NCI-H2196 (cell line): ENCODE data around the gene SGK1.
"Not testable (repeated sequence)": the region's sequence is repeated elsewhere in the genome, so short reads cannot be mapped to it uniquely, and the experiment has no call there.

Experiments
- DNase-seq: peaks from one replicate; lab custom pipeline; 2025; ENCODE audit not compliant: unreplicated experiment; lab: John Stamatoyannopoulos, UW

SGK1 gene

GRCh38 chr6:134193536-134194498 is 124.1 kb downstream of the SGK1 start:
- no peak for DNase-seq

- DNase-seq = not testable (repeated sequence)
Observed at GRCh38 chr6:134192609-134193008, 125.3 kb downstream of the SGK1 start.

DNA sequence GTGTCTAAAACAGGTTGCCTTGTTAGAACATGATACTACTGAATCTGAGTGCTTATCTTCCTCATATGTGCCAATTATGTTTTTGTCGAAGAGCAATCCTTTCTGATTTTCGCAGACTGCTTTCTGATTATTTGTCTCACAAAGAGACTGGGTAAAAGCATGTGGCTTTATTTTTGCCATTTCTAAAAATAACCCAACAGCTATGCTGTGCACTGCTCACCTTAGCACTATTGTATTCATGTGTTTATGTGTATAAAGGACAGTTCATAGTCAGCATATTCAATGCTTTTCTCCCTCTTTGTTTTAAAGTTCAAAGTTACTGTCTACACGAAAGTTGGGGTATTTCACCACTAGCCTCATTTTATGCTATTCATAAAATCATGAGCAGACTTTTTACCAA is 127.0 kb downstream of the SGK1 start:
- no peak for DNase-seq

- DNase-seq = no peak
Observed at GRCh38 chr6:134187751-134188150, 130.2 kb downstream of the SGK1 start.

GRCh38 chr6:134187154-134187553 is 130.8 kb downstream of the SGK1 start:
- no peak for DNase-seq

DNA sequence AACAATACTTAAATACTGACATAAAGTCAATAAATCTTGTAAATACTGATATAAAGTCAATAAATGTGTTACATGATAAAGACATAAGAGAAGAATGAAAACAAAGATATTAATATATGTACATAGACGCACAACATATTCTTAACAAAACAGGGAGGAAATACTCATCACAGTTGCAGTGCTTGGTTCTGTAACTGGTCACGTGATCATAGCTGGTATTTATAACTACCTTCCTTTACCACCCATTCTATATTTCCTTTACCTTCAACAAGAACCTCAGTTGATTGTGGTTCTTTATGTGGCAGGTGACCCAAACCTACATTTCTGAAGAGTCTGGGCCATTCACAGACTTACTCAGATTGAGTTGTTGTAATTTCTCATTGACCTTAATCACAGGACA is 131.6 kb downstream of the SGK1 start:
- DNase-seq = no peak

- no peak for DNase-seq
Observed at GRCh38 chr6:134185277-134185676, 132.6 kb downstream of the SGK1 start.

- DNase-seq = no peak
Observed at GRCh38 chr6:134183844-134184243, 134.1 kb downstream of the SGK1 start.

DNA sequence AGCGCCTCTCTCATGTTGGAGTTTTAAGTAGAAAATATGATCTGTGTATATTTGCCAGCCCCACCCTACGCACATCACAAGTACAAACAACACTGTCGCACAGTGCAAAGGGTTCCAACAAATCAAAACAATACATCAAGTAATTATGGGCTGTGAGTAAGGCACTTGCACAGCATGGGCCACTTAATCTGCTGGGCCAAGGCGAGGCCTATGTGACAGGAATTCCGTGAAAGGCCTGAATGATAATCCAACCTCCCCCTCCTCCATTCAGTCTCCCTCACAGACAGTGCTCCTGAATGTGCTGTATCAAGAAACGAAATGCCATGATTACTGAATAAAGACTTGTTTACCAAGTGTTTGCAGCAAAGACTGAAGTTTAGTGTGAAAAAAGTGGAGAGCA is 135.4 kb downstream of the SGK1 start:
- no peak for DNase-seq

DNA sequence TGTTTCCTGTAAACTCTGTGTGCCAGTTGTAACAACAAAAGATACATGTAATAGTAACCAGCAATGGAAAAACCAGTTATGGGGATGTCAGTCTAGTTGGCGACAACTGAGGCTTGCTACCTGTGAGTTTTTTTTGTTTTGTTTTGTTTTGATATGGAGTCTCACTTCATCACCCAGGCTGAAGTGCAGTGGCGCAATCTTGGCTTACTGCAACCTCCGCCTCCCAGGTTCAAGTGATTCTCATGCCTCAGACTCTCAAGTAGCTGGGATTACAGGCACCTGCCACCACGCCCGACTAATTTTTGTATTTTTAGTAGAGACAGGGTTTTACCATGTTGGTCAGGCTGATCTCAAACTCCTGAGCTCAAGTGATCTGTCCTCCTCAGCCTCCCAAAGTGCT is 136.2 kb downstream of the SGK1 start:
- DNase-seq = not testable (repeated sequence)

- DNase-seq = not testable (repeated sequence)
Observed at GRCh38 chr6:134181251-134181650, 136.7 kb downstream of the SGK1 start.

GRCh38 chr6:134180540-134180939 is 137.4 kb downstream of the SGK1 start:
- not testable (repeated sequence) for DNase-seq

DNA sequence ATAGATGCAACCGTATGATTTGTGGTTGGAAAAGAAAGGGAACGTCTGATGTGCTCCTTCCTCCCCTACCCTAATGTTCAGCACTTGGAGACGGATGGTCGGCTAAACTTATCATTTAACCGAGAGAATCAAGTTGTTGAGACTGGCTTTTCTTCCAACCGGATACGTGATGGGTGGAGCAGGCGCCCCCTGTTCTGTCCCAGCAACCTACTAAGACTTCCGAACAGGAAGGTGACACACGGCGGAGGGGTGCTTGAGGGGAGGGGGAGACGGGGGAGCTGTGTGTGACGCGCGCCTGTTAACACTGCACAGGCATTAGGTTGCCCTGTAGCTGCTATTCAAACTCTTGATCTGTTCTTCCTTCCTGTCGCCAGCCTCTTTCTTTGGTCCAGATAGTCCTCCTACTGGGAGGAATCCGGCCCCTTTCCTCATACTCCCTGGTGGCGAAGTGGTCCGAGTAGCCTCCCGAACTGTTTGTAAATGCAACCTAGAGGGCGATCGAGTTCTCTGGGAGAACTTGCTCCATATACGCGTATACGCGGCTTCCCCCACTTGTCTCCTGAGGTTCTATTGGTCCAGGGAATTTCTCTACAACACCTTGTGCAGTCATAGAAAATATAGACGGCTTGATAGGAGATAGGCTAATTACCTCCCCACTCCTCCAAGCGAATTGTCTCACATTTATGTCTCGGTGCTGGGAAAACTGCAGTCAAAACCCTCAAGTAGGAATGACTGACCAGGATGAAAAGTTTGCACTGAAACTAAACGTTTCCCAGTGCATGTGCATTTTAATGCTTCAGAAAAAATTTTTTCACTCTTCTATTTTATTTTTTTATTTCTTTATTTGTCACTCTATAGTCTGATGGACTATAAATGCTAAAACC is 139.5 kb downstream of the SGK1 start:
- no peak for DNase-seq

DNA sequence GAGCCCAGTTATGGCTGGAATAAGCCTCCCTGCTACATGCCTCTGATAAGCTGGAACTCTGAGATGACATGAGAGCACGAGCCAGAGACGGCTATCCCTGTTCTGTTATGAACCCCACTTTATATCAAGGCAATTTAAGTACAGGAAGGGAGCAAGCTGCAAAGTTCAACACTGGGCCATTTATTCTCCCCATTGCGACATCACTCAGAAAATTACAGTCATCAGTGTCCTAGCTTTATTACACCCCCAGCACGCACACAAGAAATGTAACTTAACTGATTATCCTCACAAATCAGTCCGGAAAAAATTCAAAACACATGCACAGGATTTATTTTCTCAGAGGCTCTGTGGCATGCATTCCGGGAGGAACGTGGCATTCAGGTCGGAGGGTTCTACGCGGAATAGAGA is 140.2 kb downstream of the SGK1 start:
- DNase-seq = no peak

GRCh38 chr6:134177236-134177635 is 140.7 kb downstream of the SGK1 start:
- DNase-seq = no peak

GRCh38 chr6:134176264-134176975 is 141.5 kb downstream of the SGK1 start:
- DNase-seq = no peak

DNA sequence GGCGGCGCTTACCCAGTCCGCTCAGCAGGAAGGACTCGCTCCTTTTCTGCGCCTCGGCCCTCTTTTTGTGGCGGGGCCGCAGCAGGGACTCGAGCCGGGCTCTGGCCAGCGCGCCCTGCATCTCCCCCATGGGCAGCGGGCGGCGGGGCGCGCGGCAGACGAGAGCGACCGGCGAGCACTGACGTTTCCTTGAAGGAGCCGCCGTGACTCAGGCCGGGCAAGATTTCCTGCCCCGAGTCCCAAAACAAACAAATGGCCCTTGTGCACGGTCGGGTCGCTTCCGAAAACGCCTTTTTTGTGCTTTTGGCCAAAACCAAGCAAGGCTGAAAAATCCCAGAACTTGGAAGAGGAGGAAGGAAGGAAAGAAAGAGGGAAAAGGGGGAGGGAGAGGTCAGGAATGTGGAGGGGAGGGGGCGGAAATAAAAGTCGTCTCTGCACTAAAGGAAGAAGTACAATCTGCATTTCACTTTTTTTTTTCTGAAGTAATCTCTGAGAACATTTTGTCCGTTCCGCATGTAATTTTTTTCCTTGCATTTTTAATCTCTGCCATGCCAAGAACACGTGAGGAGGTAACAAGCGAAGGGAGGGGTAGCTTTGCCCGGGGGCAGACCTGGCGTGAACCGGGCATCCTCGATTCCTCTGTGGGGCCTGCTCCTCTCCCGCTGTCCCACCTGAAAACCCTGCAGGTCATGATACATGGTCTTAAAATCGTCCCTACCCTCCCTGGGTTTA is 142.2 kb downstream of the SGK1 start:
- peak; percentile 50 for DNase-seq

DNA sequence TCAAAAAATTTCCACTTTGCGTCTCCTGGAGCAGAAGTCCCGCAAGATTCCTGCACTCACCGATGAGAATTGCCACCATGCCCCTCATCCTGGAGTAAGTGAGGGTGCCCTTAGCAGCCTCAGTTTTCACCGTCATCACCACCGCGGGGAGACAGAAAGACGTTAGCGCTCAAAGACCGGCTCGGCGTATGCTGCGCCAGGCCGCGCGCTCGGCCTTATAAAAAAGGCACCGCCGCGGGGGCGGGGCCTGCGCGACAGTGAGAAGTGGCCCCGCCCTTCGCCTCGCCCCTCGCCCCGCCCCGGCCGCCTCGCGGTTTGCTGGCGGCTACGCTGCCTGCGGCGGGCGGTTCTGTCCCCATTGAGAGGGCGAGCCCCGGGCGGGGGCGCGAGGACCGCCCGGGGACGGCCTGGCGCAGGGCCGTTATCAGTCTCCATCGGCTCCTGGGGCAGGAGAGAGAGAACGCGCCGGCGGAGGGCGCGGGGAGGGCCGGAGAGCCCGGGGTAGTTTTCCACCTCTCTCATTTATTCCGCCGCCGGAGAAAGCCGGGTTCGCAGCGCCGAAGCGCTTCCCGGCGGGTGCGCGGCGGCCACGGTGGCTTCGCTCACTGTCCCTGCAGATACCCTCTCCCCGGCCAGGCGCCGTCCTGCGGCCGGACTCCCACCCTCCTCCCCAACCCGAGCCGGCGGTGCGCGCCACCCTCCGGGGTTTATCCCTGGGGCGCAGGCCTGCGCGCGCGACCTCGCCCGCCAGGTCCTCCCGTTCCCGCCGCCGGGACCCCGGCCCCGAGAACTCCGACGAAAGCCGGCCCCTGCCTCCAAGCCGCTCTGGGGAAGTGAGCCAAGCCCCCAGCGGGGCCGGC is 143.0 kb downstream of the SGK1 start:
- peak; percentile 93 for DNase-seq

- peak; percentile 88 for DNase-seq
Observed at GRCh38 chr6:134173936-134174671, 143.8 kb downstream of the SGK1 start.
